GM18909 (cell line): Measurements from ENCODE around the gene RPS18.

ENCODE experiments used
- ATAC-seq: cut with Tn5 transposase; IDR thresholded peaks from one replicate; pipeline ENCODE4 v1.9.1; 2021; ENCODE audit warnings: mild to moderate bottlenecking; ENCODE audit not compliant: unreplicated experiment, poor library complexity

The RPS18 gene

DNA sequence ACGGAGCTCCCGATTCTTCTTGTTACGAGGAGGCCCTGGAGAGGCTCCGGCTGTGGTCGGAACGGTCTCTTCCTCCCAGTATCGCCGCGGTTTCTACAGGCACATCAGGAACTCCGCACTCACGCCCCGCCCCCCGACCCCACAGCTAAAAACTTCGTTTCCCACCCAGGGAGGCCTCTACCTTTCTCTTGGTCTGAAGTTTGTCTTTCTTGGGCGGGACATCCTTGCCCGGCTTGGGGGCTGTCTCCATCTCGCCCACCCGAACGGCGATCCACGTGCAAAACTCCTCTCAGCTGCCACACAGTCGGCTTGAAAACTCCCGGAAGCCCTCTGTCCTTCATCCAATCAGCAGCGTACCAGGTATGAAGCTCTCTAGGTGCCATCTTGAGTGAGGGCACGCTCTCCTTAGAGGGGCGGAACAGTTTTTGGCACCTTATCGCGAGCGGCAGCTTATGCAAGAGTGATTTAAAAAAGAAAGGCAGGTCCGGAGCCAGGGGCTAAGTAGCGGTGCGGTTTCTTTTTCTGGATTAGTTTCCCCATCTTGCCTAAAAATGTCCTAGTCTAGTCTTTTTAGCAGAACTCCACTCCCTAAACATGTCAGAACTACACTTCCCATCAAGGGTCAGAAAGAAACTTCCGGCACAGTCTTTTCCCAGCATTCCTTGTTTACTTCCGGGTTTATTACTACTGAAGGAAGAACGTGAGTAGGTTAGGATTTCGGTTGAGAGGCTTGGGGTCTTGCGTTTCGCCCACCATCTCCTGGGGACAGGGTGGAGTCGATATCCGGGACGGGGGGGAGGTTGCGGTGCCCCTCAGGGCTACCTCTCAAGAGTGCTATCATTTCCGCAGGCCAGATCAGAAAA is 17.3 kb downstream of the RPS18 start, which contains the start of the genes PFDN6 and WDR46:
Gene PFDN6 (plus strand): TSS at position 681 of the 863 bp plus-strand sequence. CDS start 256 bp downstream, outside the sequence.
Gene WDR46 (minus strand): TSS at position 319 of the 863 bp plus-strand sequence. CDS start 69 bp downstream, at position 250.
- peak; percentile 85 for ATAC-seq

DNA sequence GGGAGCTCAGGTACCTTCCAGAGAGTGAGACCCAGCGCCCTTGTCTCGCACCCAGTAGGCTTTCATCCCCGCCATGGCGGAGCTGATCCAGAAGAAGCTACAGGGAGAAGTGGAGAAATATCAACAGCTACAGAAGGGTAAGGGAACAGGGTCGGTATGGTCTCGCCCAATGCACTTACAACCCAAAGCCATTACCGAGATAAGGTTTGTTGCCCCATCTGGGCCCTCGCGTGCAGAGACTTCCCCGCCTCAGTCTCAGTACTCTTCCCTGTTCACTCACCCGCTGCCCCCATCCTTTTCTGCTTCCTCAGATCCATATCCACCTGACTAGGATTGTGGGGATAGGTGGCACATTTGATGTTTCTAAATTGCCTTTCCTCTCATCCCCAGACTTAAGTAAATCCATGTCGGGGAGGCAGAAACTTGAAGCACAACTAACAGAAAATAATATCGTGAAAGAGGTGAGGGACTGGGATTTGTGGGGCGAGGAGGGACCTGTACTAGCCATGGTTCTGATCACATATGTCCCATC is 18.0 kb downstream of the RPS18 start:
- peak; percentile 31 for ATAC-seq

DNA sequence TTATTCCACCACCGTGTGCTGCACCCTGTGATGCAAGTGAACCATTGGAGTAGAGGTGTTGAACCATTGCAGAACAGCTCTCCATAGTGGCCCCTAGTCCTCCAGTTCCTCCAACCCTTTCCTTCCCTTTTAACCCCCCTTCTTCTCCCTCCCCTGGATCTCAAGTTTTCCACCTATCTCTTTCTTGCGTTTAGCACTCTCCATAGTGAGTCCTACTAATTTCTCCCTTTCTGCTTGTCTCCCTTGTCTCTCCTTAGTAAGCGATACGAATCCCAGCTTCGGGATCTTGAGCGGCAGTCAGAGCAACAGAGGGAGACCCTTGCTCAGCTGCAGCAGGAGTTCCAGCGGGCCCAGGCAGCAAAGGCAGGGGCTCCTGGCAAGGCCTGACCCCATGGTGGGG is 18.6 kb downstream of the RPS18 start:
- ATAC-seq, result no peak

DNA sequence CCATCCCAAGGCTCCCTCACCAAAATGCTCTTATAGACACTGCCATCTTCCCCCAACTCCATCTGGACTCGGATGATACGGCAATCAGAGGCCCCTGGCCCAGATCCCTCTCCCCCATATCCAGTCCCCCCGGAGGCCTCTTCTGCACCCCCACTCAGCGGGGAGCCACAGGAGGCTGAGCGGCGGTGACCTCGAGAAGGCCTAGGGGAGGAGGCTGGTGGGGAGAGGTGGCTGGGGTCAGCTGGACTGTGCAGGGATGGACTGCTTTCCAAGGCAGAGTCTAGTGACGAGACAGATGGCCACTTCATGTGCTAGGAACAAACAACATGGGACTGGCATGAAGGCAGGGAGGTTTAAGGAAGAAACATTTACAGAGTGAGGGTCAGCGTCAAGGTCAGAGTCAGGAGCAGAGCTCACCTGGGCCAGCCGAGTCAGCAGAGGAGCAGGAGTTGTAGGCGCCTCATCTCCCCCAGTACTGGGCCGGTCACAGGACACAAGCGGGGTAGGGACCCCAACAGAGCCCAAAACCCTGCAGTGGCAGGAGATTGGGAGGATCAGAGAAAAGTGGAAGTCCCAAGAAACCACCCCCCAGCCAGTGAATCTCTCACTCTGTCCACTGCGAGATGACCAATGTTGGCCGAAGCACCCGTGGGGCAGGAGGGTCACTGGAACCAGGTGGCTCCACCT is 21.3 kb downstream of the RPS18 start:
- ATAC-seq, result no peak

DNA sequence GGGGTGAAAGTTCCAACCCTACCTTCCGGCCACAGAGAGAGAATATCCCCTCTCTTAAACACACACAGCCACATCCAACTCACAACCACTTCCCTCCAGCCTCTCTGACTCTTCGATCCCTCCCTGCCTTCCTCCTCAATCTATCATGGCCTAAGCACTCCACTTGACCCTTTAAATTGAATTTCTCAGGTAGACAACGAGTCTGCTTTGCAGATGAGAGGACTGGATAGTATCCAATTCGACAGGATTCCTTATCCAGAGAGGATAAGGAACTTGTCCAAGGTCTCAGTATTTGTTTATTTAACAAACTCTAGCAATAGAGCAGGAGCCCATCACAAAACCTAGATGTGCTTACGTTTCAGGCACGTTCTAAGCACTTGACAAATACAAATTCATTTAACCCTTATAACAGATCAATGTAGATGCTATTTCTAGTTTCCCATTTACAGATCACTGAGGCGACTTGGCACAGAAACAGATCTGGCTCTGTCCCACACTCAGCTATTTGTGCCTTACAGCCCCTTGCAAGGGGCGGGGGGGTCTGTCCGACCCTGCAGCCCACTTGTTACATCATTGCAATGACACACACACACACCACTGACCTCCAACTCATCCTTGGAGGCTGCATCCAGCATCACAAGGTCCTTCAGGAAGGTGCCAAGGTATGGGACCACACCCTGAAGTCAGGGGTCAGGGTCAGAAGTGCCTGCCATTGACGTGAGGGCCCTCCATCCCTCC is 22.4 kb downstream of the RPS18 start:
- ATAC-seq, result no peak

DNA sequence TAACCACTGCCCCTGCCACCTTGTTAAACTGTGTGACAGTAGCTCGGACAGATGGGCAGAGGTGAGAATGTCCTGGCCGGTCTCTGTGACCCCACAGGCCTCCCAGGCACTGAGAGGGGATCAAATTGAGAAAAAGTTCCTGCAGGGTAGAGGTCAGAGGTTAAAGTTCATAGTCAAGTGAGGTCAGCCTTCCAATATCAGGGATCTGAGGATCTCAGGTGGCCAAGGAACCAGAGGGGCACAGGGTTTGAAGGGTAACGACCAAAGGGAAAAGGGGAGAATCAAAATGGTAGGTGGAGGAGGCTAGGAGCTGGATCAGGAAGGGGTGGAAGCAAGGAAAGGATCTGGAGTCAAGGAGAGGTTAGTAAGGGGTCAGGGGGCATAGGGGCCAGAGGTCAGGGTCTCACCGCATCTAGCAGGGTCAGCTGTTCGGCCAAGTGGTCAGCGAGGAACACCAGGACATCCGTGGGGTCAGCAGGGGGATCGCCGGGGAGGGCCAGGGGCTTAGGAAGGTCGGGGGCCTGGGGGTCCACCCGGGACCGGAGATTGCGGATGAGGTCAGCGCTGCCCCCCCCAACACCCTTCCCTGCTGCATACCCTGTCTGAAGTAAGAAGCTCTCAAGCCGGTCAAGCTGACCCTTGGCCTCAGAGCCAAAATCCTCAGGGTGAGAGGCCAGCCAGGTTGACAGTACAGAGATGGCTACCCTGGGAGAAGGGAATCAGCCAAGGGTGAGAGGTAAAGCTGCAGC is 23.9 kb downstream of the RPS18 start:
- no peak for ATAC-seq

DNA sequence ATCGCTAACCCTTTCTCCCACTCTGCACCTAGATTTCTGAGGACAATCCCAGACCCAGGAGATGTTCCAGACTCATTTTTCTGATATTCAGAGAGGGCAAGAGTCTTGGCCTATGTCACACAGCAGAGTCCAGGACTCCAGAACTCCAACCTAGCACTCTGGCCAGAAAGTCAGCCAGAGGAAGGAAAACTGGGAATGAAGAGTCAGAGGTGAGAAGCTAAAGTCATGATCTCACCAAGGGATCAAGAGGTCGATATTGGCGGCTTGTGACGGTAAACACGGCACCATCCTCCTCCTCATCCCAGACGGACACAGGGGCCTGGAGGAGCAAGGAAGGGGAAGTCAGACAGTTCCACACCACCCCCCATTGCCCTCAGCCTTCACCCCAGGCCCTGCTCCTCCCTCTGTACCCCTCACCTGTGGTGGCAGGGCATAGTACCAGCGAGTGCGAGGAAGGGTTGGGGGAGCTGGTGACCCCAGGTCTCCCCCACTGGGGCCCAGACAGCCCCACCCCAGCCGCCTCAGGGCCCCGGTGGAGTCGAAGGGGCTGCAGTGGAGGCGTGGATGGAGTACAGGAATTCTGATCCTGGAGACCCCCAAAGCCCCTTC is 25.0 kb downstream of the RPS18 start:
- no peak for ATAC-seq

DNA sequence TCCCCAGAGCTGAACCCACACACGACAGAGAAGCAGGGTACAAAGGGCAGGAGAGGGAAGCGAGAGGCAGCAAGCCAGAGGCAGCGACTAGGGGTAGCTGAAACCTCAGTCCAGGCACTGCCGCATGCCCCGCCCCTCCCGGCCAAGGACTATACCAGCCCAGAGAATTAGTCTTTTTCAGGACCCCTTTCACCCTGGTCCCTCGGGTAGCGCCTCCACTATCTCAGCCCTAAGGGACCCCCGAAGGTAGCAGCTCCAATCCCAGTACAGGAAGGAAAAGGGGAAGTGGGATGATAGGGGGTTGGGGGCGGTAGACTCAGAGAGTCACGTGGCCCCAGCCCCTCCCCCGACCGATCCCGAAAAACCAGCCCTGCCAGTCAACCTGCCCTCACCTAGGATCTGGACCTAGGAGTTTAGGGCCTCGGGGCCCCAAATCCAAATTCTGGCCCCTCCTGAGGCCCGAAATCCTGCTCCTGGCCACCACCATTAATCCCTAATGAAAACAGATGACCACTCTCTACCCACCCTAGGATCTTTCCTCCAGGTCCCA is 25.6 kb downstream of the RPS18 start:
- no peak for ATAC-seq

DNA sequence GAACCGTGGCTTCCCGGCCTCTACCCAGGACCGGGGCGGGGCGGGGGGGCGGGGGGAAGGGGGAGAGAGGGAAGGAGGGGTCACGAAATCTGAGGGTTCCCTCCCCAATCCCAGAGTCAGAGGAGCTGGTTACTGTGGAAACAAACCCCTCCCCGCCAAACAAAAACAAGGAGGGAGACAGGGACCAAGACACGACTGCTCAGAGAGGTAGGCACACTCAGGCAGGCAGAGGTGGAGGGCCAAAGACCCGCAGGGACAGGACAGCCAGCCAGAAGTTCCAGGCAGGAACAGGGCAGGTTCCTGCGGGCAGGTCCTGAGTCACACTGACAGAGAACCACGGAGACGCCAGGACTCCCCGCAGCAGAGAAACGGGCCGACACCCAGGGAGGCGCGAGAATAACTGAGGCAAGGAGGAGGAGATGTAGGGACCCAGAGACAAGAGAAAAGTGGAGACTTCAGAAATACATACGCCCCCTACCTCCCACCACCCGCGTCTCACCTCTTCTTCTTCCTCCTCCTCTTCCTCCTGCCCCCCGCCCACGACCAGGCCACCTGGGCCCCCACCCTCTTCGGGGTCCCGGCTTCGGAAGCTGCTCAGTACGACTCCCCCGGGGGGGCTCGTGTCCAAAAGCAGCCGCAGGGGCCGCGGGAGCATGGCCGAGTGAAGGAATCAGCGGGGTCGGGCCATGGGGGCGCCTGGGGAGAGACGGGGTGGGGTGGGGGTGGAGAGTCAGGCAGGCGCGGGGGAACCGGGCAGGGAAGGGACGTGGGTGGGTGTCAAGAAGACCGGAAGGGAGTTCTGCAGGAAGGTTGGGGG is 26.3 kb downstream of the RPS18 start:
- no peak for ATAC-seq

DNA sequence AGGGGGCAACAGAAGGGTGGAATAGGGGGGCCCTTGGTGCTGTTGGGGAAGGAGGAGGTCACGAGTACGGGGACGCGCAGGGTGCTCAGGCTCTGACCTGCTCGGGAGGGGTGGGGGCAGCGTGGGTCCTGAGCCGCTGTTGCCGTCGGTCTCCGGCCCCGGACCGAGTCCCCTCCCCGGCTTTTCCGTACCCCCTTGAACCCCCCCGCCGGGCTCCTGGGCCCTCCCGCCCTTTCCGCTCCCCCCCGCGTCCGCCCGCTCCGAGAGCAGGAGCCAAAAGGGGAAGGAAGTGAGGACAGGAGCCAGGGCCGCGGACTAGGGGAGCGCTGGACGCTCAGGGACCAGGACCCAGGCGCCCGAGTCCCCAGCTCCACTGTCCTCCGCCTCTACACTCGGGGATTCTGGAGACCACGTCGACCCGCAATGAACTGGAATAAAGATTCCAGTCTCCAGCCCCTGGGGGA is 26.9 kb downstream of the RPS18 start, which contains the start of gene RGL2:
Gene RGL2 (minus strand): TSS at position 170 of the 464 bp plus-strand sequence. CDS start 332 bp downstream, outside the sequence.
- peak; percentile 27 for ATAC-seq

DNA sequence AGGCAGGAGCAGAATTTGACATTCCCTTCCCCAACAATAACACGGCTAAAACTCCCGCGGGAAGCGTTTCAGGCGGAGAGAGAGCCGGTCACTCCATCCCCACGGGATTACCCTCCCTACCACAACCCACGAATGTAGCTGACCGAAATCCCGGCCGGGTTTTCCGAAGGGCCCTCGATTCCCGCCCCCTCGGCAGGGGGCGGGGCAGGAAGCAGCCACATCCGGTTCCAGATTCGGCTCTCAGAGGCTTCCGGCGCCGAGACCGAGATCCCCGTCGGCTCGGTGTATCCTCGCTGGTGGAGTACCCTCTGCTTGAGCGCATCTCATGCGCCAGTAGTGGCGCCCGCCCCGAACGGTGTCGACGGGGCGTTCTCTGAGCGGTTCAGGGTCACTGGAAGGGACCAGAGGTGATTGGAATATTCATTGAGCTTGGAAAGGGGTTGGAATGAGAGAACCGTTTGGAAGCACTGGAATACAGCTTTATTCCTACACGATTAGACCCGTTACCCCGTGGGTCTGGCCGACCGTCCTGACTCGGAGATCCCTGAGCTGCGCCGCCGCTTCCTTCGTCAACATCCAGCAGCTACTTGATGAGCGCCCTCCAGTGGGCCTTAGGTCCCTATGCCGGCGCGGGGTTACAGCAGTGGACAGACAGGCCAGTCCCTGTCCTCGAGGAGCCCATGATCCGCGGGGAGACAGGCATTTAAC is 27.5 kb downstream of the RPS18 start:
- peak; percentile 77 for ATAC-seq

DNA sequence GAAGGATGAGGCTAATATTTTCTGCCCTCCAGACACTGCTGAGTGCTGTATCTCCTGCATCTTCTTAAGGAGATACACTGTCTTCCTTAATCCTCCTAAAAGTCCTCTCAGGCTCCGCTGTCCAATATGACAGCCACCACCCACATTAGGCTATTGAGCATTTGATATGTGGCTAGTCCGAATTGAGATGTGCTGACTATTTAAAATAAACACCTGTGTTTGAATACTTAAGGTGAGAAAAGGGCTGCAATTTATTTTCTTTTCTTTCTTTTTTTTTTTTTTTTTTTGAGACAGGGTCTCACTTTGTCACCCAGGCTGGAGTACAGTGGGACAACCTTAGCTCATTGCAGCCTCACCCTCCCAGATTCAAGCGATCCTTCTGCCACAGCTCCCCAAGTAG is 30.0 kb downstream of the RPS18 start:
- ATAC-seq, result no peak

DNA sequence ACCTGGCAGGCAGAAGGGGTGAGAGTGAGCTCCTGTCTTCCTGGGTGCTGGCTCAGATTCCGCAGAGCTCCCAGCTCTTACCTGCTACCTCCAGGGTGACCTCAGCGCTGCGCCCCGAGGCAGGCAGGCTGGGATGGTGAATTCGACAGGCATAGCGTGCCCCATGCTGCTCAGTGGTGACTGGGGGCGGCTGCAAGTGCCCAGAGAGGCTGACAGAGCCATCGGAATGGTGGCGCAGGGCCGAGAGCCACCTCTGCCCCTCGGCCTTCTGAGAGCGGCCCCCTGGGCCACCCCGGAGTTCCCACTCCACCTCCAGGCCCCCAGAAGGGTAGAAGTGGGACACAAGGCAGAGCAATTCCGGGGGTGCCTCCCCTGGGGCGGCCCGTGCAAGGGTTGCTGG is 32.3 kb downstream of the RPS18 start:
- ATAC-seq, result no peak

DNA sequence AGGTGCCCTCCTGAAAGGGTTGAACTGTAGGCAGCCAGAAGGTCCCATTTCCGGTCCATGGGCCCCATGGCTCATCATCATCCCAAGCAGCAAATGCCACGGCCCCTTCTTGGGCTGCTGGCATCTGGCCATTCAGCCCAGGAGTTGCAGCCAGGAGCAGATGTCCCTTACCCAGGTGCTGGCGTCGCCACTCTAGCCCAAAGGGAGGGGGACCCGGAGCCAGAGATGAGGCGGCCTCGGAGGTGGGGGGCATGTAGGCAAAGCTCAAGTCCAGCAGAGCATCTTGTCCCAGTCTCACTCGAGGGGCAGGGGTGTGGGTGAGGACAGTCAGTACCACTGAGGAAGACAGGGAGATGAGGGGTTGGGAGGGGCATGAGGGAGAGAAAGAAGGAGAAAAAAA is 33.2 kb downstream of the RPS18 start:
- no peak for ATAC-seq

DNA sequence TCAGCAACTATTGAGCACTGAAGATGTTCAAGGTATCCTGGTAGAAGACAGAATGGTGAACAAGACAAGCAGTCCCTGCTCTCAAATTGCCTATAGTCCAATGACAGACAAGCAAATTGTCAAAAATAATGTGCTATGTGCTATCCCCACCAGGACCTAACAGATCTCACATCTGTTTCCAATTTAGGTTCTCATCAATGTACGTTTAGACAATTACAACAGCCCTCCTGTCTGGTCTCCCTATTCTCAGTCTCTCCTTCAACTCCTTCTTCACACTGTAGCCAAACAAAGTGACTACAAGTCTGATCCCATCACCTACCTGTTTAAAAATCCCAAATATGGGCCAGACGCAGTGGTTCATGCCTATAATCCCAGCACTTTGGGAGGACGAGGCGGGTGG is 34.5 kb downstream of the RPS18 start:
- no peak for ATAC-seq

DNA sequence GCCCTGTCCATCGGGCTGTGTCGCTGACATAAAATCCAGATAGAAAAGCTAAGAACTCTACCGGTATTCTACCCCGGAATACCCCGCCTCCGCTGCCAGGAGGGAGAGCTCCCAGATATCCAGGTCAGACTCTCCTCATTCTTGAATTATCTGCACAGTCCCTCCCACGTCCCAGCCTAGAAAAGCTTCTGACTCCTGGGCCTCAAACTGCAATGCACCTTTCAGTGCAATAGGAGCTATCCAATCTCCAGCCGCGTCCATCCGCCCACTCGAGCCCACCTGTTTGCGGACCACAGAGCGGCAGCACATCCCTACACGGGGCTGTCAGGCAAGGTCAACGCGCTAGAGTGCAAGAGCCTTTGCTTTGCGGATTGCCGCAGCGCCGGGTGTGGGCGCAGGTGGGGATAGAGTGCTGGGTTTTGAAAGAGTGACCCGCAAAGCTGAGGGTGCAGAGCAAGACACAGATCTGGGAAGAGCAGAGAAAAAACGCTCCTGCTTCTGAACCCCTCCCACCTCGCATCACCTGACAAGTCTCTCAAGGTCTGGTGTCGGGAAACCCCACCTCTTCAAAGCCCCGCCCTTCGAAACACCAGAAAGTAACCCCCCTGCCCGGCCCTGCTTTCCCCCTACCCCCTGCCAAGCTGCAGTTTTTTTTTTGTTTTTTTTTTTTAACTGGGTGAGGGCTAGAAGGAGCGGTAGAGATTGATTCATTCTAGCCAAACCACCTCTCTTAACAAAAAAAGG is 40.7 kb downstream of the RPS18 start:
- no peak for ATAC-seq
